Activated CD4-positive, alpha-beta T cell treated with anti-CD3 and anti-CD28 coated beads, Interleukin-2, Interleukin-4, amounts not matched to agents 100 ng/mL and 50 ng/mL, durations not matched to agents 16 hours and 8 hours (primary cell): ENCODE data around the gene SEMA4A.
"Not testable (repeated sequence)": the region's sequence is repeated elsewhere in the genome, so short reads cannot be mapped to it uniquely, and the experiment has no call there.

Source experiments
- DNase-seq: peaks from one replicate; pipeline ENCODE4 v3.0.0-alpha.2; 2020; ENCODE audit warnings: low spot score

The SEMA4A gene

DNA sequence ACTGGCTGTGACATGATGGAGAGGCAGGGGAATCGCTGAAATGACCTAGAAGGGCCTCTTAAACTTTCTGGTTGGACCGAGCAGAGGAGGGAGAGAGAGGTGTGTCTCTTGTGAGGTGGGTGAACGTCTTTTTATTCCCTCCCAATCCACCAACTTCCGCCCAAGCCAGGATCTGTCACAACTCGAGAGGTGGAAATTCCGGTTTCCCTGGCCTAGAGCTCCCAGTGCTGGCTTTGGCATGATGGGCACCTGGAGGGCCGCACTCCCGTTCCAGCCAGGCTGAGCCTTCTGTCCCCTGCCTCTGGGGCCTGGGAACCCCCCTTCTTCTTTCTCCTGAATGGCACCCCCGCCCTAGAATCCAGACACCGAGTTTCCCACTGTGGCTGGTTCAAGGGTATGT is at the start of gene SEMA4A:
TSS of gene SEMA4A (plus strand) at position 224 of the 400 bp plus-strand sequence. CDS start 994 bp downstream, outside the sequence.
- DNase-seq: no peak

DNA sequence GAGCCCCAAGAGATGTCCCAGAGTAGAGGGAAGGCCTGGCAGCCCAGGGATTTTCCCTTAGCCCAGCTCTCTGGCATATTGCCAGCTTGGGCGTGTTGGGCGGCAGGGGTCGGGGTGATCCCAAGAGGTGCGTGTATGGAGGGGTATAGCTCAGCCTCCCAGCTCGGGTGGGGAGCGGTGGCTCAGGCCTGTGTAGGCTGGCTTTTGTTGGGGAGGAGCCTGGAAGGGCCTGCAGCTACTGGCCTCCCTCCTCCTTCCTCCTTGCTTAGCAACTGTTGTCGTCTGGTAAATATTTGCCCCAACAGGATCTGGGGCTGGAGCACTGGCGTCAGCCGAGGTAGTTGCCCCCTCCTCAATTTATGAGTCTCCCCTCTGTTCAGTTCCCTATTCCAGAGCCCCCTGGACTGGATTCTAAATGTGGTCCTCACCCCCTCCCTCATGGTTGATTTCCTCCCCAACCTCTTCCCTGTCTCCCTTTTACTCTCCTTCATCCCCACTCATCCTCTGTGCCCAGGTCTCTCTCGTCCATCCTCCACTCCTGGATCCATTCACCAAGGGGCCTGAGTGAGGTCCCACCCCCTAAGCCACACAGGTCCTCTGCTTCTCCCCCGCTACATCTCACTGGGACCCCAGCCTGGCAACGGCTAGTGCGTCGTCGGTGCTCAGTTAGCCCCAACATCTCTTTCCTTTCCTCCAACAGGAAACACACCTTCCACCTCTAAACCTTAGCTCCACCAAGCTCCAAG is 49.1 kb upstream of the SEMA4A start:
- DNase-seq: no peak

DNA sequence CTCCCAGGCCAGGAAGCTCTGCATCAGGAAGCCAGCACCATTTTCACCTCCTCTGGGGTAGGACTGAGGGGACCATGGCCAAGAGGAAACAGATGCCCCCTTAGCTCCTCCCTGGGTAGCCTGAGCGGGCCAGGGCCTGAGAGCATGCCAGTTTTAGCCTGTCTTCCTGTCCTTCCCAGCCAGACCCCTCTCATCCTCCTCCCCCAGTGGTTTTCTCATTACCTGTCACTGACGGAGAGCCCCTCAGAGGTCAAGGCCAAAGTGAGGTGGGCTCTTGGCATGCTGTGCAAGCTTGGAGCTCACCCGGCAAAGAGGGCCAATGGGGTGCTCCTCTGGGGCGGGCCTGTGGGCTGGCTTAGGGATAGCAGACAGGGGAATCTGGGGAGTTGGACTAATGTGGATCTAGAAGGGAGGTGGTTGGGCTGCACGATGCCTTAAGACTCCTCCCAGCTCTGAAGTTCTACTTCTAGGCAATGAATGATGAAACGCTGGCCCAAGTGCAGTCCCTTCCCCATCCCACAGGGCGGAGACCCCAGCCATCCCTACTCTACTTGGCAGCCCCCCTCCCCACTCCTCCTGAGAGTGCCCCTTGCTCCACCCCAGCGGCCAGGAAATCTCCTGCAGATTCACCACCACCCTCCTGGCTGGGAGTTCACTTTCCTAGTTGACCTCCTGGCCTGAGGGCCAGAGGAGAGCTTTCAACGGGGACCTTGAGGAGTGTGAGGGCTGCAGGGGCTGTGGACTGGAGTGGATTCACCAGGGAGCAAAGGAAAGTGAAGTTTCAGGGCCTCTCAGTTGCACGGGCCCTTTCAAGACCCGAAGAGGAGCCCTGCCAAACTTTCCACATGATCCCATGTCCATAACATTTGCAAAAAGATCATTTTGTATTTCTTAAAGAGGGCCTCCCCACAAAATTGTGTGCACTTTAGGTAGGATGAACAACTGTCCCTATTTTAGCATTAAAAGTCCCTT is 48.2 kb upstream of the SEMA4A start:
- DNase-seq: no peak

DNA sequence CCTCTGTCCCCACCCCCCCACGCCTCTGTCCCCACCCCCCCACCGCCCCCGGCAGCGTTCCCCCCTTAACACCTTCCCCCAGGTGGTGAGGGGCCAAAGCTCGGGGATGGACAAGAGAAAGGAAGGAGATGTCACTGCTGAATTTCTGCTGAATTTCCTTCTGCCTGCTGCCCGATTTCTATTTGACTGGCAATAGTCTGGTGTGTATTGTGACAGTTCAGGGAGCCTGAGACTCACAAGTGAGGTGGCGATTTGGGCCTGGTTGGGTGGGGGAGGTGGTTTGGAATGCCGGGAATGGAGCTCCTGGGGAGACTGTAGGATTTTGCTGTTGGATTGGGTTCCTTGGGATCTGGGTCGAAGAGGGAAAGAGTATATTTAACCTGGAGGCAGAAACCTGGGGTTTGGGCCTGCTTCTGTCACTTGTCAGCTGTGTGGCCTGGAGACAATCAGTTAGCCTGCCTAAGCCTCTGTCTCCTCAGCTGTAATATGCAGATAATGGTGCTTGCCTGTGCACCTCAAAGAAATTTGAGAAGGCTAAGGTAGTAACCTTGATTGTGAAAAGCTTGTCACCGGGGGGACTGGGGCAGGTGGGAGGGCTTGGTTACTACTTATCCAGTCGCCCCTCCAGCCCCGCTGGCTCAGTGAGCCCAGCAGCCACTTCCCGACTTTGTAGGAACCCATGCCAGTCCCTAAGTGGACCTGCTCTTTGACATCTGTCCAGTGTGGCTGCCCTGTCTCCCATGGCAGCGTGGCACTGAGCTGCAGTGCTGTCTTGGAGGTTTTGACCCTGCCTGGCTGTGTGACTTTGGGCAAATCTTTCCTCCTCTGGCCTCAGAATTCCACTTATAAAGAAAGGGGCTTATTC is 46.5 kb upstream of the SEMA4A start:
- no peak for DNase-seq

DNA sequence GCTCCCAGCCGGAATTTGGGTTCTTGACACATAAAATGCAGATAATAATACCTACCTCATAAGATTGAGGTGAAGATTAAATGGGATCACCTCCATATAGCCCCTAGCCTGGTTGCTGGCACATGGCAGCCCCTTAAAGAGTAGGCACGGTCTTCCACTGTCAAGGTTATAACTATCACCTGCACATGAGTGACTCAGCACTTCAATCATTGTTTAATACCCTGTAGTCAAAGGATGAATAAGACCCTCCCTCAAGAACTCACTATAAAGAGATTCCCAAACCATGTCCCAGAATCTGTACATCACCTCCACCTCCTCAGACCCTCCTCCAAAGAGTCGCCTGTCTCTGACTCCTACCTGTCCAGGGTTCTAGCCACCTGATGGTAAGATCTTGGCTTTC is 45.3 kb upstream of the SEMA4A start:
- DNase-seq: no peak

DNA sequence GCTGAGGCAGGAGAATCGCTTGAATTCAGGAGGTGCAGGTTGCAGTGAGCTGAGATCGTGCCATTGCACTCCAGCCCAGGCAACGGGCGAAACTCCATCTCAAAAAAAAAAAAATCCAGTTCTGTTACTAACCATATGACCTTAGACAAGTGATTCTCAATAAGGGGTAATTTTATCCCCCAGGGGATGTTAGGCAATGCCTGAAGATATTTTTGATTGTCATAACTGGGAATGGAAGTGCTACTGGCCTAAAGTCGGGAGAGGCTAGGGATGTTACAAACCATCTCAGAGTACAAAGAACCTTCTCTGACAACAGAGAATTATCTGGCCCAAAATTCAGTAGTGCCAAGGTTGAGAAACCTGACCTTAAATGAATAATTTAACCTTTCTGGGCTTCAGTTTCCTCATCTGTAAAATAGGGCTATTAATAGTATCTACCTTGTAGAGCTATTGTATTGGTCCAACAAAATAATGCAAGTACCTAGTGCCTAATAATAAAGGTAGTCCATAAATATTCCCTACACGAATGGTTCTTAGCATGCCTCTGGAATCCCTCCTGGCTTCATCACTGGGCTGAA is 44.6 kb upstream of the SEMA4A start:
- DNase-seq: no peak

DNA sequence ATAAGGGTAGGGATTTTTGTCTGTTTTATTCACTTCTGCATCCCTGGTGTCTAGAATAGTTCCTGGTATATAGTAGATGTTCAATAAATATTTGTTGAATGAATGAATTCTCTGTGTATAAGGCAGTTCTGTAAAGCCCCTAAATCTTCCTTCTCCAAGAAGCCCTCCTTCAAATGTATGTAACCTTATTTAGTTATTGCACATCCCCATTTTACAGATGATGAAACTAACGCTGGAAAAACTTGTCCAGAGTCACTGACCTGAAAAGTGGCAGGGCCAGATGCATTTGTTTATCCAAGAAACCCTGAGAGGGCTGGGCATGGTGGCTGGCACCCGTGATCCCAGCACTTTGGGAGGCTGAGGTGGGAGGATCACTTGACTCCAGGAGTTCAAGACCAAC is 43.1 kb upstream of the SEMA4A start:
- DNase-seq: no peak

DNA sequence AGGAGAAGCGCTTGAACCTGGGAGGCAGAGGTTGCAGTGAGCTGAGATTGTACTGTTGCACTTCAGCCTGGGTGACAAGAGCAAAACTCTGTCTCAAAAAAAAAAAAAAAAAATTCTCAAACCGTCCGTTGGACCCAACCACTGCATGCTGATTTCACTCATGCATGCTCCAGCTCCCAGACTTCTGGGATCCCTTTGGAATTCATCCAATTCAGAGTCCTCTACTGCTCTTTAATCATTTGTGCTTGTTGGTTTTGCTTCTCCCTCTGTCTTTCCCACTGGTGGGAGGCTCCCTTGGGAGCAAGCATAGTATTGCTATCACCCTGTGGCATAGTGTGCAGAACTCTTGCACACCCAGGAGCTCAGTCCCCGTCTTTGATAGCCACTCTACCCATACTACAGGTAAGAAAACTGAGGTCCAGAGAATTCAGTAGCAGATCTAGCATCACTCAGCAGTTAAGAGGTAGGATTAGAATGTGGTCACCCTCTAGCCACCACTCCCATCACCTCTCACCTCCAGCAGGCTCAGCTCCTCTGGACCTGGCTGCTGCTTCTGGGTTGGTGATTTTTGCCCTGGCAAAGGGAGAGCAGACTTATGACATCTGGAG is 41.9 kb upstream of the SEMA4A start:
- DNase-seq: no peak

DNA sequence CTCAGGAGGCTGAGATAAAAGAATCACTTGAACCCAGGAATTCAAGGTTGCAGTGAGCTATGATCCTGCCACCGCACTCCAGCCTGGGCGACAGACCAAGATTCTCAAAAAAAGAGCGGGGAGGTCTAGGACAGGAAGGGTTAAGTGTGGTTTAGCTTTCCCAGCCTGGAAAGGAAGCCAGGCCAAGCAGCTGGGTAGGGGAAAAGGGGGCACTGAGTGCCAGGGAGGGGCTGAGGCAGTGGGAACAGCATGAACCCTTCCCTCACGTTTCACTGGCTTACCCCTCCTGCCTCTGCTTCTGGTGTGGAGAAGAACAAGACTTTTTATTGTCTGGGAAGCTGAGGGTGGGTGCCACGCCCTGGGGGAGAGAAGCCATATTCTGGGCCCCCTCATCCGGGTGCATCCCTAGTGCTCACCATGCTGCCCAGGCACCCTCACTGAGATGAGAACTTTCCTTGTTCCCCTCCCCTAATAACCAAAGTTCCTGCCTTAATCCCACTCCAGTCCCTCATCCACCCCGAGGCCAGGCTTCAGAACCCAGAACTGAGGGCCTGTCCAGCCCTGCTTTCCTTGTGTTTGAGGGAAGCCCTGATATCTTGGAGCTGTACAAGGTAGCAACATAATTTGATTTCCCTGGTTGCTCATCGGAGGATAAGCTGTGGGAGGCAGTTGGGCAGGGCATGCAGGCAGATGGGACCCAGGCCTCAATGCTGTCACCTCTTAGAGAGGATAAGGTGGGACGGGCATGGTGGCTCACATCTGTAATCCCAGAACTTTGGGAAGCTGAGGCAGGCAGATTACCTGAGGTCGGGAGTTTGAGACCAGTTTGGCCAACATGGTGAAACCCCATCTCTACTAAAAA is 40.9 kb upstream of the SEMA4A start:
- DNase-seq: no peak

DNA sequence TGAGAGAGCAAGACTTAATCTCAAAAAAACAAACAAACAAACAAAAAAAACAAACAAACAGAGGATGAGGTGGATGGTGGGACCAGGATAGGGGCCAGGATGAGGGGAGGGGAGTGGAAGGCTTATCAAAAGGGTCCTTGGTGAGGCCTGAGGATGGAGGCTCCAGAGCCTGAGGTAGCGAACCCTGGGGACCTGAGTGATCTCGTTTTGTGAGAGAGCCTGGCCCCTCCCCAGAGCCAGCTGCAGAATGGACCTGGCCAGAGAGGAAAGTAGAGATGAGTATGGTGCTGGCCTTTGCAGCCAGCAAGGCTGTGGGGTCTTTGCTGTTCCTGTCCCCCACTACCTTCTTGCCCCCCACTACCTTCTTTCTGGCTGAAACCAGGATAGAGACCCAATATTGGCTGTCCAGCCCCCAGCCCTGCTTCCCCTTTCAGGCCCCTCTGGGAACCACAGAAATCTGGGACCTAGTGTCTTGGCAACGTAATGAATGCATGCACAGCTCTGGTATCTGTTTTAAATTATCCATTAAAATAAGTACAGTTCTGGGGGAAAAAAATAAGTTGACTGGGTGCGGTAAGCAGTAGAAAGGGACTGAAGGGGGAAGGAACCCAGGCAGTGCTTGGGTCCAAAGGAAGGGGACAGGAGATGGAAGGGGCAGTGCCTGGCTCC is 40.0 kb upstream of the SEMA4A start:
- no peak for DNase-seq

DNA sequence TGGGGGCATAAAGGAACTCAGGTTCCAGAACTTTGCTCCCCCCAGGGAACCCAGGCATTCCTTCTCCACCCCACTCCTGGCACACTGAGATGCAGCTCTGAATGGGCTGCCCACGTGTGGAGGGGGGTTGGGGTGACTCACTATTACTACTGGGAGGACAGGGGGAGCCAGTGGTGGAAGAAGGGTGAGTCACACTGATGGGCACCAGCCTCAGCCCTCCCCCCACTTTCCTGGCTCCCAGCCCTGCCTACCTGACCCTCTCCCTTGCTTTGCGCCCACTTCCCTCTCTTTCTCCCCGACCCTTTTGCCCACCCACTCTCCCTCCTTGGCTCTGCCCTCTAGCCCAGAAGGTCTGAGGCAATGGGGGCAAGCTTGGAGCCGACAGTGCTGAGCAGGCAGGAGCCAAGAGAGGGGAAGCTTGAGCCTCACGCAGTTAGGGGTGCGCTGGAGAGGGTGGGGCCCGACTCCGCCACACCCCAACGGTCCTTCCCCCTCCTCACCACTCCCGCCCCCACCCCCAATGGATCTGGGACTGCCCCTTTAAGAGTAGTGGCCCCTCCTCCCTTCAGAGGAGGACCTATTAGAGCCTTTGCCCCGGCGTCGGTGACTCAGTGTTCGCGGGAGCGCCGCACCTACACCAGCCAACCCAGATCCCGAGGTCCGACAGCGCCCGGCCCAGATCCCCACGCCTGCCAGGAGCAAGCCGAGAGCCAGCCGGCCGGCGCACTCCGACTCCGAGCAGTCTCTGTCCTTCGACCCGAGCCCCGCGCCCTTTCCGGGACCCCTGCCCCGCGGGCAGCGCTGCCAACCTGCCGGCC is 39.1 kb upstream of the SEMA4A start, which contains the start of gene LMNA:
TSS of gene LMNA (plus strand) at position 611 of the 818 bp plus-strand sequence. CDS start 208 bp downstream, outside the sequence.
- DNase-seq: peak; percentile 91

DNA sequence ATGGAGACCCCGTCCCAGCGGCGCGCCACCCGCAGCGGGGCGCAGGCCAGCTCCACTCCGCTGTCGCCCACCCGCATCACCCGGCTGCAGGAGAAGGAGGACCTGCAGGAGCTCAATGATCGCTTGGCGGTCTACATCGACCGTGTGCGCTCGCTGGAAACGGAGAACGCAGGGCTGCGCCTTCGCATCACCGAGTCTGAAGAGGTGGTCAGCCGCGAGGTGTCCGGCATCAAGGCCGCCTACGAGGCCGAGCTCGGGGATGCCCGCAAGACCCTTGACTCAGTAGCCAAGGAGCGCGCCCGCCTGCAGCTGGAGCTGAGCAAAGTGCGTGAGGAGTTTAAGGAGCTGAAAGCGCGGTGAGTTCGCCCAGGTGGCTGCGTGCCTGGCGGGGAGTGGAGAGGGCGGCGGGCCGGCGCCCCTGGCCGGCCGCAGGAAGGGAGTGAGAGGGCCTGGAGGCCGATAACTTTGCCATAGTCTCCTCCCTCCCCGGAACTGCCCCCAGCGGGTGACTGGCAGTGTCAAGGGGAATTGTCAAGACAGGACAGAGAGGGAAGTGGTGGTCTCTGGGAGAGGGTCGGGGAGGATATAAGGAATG is 38.4 kb upstream of the SEMA4A start:
- no peak for DNase-seq

DNA sequence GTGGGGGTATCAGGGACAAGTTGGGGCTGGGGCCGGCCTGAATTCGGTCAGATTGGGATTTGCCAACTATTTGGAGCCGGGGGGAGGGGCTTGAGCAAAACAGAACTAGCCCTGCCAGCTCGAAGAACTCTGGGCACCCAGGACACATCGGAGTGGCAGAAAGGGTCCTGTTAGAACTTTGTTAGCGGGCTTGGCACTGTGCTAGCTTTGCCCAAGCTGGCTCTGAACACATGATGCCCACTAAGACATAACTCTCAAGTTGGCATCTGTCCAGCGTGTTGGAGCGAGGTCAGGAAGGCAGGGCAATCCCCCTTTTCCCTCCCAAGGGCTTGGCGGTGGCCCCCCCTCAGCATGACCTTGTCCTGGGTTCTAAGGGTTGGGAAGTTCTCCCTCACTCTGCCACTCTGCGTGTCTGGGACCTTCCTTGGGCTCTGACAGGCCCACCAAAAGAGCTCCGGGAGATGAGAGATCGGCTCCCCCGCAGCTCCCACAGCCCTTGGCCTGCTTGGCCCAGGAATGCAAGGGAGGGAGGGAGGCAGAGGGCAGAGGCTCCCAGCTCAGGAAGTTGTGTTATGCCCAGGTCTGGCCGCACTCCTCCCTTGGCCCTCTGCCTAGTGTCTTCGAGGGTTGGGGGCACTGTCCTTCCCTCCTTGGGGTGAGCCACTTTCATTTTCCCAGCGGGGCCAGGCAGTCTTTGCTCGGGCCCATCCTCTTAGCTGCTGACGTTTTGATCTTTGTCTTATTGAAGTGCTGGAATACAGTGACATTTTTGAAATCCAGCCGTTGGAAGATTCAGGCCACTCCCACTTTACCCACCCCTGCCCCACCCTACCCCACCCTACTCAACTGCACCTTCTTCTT is 37.6 kb upstream of the SEMA4A start:
- DNase-seq: no peak

DNA sequence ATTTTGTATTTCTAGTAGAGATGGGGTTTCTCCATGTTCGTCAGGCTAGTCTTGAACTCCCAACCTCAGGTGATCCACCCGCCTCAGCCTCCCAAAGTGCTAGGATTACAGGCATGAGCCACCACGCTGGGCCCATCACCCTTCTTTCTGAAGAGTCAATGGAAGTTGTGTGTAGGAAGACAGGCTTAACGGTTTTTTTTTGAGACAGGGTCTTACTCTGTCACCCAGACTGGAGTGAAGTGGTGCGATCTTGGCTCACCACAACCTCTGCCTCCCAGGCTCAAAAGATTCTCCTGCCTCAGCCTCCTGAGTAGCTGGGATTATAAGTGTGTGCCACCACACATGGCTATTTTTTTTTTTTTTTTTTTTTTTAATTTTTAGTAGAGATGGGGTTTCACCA is 36.7 kb upstream of the SEMA4A start:
- DNase-seq: not testable (repeated sequence)

DNA sequence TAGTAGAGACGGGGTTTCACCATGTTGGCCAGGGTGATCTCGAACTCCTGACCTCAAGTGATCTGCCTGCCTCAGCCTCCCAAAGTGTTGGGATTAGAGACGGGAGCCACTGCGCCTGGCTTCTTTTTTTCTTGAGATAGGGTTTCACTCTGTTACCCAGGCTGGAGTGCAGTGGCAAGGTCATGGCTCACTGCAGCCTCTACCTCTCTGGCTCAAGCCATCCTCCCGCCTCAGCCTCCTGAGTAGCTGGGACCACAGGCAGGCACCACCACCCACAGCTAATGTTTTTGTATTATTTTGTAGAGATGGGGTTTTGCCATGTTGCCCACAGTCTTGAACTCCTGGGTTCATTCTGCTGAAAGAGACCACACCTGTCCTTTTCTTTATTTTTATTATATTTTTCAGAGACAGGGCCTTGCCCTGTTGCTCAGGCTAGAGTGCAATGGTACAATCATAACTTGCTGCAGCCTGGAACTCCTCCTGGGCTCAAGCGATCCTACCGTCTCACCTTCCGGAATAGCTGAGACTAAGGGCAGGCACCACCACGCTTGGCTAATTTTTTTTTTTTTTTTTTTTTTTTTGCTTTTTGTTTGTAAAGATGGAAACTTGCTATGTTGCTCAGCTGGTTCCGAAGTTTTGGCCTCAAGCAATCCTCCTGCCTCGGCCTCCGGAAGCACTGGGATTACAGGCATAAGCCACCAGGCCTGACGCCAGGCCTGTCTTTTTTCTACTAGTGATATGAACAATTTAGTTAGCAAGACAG is 35.8 kb upstream of the SEMA4A start:
- DNase-seq: no peak

DNA sequence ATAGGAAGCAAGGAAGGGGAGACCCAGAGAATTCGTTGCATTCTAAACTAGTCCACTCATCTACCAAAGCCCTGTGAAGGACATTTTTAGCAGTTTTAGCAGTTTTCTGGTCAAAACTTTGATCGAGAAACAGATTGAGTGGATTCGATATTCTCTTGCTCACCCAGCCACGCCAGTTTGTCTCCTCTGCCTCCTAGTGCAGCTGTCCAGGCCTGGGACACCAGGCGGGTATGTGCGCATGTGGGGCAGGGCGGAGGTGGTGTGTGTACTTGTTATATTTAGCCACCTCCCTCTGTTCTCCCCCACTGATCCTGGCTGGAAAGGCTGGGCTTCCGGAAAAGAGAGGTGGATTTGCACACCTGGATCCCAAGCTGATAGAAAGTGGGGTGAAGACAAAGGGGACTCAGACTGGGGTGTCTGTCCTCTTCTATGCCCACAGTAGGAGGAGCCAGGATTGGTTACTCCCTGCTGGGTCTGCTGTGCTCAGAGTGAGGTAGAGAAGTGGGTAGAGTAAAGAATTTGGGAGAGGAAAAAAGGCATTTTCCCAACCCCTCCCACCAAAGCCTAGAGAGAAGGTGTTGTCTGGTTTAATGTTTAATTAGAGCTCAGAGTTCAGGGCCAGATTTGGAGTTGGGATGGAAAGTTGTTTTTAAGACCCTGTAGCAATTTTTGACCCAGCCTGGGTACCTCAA is 35.1 kb upstream of the SEMA4A start:
- no peak for DNase-seq
